Glomerular endothelial cell (primary cell): ENCODE results near the gene ZNF3. TPM values are rescaled to one million over a fixed set of nuclear protein-coding genes. Genes with fewer than 3 reads are reported as not detected.

Source experiments
- DNase-seq: peaks from one replicate; pipeline ENCODE4 v3.0.0-alpha.2; 2011; ENCODE audit warnings: low read depth, low spot score; ENCODE audit errors: extremely low read depth
- total RNA-seq: library from RNA; depleted of rRNA; stranded (reverse); fragments of >200 nt; gene quantifications from 2 replicates; pipeline ENCODE4 v1.2.3, GENCODE V29; 2015

ZNF3 gene
- total RNA-seq, 1 donor from 2014 or later: 30.8 TPM

DNA sequence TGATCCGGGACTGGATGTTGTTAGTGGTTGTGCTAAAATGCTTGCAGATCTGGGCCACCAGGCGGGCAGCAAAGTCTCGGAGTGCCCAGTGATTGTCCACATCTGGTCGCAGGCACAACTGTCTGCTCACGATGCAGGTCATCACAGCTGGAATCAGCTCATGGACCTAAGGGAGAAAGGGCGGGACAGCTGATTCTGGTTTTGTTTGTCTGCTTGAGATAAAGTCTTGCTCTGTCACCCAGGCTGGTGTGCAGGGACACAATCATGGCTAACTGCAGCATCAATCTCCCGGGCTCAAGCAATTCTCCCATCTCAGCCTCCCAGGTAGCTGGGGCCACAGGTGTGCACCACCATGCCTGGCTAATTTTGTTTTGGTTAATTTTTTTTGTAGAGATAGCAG, 29.6 kb upstream of the ZNF3 start:
- DNase-seq: no peak

DNA sequence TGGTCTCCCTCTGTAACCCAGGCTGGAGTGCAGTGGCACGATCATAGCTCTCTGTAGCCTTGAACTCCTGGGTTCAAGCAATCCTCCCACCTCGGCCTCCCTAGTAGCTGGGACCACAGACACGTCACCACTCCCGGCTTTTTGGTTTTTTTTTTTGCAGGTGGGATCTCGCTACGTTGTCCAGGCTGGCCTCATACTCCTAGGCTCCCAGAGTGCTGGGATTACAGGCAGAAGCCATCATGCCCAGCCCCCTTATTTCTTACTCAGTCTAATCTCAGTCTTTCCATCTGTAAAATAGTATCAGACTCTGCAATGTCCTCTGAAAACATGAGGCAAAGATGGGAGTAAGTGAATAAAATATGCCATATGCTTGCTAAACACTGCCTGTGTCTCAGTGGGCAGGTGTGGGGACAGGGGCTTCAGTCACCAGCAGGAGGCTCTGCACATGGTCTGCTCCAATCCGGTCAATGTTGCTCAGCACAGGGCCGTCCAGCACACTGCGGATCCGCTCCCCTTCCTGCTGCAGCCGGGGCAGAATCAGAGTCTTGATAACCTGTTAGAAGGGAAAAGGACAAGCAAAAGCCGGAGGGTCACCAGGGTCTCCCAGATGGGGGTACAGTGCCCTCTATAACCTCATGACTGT, 28.1 kb upstream of the ZNF3 start:
- DNase-seq: no peak

- DNase-seq: no peak
Observed at GRCh38 chr7:100107890-100108289, 26.4 kb upstream of the ZNF3 start.

DNA sequence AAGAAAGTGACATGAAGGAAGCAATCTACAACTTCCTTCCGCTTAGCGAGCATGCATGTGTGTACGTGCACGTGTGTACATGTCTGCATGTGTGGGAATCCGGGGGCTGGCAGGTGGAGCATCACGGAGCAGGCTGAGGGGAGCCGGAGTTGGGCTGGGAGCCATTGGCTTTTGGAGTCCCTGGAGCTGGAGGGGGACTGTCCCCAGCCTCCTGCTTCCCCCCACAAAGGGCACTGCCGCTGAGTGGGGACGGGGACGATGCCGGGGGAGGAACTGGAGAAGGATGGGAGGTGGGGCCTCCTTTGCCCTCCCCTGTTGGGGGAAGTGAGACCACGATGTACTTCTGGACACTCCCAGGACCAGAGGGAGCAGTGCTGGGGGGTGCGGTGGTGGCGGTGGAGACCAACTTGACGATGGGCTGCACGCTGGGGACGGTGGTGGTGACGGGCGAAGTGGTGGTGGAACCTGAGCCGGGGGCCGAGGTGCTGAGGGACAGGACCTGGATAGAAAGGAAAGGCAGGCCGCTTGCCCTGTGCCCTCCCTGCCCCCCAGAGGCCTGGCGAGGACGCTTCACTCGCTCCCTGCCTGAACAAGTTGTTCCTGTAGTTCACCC, 25.7 kb upstream of the ZNF3 start:
- DNase-seq: no peak

- no peak for DNase-seq
Observed at GRCh38 chr7:100106633-100107032, 25.1 kb upstream of the ZNF3 start.

DNA sequence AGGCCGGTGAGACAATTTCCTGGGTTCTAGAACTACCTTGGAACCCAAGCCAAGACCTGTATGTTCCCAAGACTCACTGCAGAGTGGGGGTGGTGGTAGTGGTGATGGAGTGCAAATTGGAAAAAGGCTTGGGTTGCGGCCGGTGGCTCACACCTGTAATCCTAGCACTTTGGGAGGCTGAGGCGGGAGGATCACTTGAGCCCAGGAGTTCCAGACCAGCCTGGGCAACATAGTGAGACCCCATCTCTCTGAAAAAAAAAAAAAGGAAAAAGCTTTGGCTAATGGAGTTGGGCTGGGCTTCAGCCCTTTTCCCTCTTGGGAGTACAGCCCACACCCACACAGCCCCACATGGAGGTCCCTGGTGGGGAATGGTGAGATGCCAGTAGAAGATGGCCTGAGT, 24.0 kb upstream of the ZNF3 start:
- DNase-seq: no peak

- no peak for DNase-seq
Observed at GRCh38 chr7:100102950-100103840, 21.7 kb upstream of the ZNF3 start.

GRCh38 chr7:100101016-100101862, 19.7 kb upstream of the ZNF3 start, which contains the start of the genes AP4M1 and MCM7:
AP4M1 (plus strand) TSS chr7:100101643; CDS start chr7:100101715, 72 bp downstream.
MCM7 (minus strand) TSS chr7:100101397; CDS start chr7:100101294, 103 bp downstream.
- peak; percentile 70 for DNase-seq

- peak; percentile 58 for DNase-seq
Observed at GRCh38 chr7:100100420-100101015, 19.0 kb upstream of the ZNF3 start.

DNA sequence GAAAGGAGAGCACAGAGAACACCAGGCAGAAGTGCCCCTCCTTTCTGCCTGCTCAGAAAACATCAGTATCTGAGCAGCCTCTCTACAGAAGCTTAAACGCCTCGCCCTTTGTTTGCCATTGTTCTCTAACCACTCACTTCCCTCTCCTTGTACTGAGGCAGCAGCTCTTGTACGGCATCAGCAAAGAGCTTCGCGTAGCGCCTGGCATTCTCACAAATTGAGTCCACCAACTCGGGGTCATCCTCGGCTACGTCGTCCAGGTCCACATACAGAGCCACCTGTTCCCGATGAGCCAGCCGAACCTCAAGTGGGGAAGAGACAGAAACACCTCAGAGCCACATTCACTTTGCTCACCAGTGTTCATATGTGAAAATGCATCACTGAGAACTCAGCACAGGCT, 17.9 kb upstream of the ZNF3 start:
- no peak for DNase-seq

DNA sequence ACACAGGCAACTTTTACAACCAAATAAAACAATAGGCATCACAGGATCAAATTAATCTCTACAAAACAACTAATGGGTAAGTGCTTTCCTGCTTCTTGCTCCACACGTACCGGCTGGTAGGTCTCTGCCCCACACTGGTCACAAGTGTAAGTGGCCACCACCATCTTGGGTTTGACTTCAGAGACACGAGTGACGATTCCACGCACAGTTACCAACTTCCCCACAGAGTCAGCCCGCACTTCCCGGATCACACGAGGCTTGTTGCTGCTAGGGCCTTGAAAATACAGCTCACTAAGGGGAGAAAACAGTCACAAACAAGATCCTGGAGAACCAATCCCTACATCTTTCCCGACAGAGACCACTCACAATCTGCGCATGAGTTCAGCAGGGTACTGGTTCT, 17.4 kb upstream of the ZNF3 start:
- no peak for DNase-seq

DNA sequence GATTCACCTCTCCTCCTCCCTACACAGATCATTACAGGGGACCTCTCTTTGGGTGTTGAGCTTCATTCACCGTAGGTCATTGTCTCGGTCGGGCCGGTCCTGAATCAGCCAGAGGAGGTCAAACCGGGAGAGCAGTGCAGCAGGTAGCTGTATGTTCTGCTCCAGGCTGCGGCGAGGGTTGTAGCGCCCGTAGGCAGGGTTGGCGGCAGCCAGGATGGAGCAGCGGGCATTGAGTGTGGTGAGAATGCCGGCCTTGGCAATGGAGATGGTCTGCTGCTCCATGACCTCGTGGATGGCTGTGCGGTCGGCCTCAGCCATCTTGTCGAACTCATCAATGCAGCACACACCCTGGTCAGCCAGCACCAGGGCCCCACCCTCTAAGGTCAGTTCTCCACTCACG, 14.2 kb upstream of the ZNF3 start:
- no peak for DNase-seq

- no peak for DNase-seq
Observed at GRCh38 chr7:100095289-100095688, 13.8 kb upstream of the ZNF3 start.

GRCh38 chr7:100093925-100094486, 12.5 kb upstream of the ZNF3 start:
- no peak for DNase-seq

DNA sequence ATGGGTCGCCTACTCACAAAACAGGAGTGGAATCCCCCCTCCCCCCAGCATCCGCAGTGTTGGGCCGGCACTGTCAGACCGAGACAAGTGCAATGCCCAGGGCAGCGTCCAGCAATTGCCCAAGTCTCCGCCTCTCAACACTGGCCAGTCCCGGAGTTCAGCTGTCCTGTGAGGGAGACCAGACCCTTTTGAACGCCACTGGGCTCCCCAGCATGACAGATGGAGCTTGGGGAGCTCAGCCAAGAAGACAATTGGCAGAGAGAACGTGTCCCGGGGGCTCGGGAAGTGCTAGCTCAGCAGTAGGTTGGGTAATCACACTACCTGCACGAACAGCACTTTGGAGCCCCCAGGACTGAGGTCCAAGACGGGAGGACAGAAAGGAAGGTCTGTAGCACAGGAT, 12.0 kb upstream of the ZNF3 start:
- DNase-seq: no peak

DNA sequence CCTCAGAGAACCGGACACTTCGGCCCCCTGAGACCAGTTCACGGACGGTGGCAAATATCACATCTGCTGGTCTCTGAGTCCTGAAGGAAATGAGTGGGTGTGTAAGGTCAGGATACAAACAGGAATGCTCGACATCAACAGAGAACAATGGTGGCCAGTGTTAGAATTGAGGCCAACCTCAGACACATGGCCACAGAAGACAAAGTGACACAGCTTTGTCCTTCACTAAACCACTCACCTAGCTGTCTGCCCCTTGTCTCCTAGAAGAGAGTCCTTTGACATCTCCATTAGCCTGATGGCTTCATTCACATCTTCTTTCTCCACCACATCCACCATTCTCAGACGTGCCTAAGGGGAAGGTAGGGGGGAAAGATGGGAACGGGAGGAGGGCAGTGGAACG, 11.5 kb upstream of the ZNF3 start:
- no peak for DNase-seq

DNA sequence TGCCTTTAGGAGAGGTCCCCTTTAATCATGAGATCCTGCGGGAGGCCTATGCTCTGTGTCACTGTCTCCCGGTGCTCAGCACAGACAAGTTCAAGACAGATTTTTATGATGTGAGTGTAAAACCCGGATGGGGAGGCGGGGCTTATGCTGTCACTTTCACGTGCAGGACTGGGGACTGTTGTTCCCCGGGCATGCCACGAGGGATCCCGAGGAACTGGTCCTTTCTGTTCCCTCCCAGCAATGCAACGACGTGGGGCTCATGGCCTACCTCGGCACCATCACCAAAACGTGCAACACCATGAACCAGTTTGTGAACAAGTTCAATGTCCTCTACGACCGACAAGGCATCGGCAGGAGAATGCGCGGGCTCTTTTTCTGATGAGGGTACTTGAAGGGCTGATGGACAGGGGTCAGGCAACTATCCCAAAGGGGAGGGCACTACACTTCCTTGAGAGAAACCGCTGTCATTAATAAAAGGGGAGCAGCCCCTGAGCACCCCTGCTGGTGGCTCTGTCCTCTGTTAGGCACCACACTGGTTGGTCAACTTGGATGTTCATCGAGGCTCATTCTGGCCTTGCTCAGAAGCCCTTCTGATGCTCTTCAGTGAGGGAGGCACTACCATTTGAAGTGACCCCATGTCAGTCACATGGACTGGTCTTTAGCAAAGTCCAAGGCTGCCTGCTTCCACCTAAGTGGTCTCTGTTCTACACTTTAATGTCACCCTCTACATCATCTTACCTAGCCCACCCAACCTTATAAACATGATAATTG, 10.1 kb upstream of the ZNF3 start:
- no peak for DNase-seq

GRCh38 chr7:100090527-100091410, 9.2 kb upstream of the ZNF3 start:
- DNase-seq: no peak
